ENCODE data around the gene TXNL4A. TPM values are rescaled to one million over a fixed set of nuclear protein-coding genes. Genes with fewer than 3 reads are reported as not detected.

TXNL4A gene
- total RNA-seq, 1 experiment from 2014 or later: 178 TPM

DNA sequence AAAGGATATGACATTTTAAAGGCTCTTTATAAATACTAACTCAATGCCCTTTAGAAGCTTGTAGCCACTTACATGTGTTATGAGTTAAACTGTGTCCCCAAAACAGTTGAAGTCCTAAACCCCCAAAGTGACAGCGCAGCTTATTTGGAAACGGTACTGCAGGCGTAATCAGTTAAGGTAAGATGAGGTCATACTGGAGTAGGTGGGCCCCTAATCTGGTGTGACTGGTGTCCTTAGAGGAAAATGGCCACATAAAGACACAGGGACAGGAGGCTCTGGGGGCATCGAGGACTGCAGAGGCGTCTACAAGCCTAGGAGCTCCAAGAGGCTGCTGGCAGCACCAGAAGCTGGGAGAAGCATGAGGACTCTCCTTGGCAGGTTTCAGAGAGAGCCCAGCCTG lies 8.5 kb downstream of the TXNL4A start:
- Histone ChIP-seq H3K4me2 (ENCODE audit: low read length) (no peak overlapping the region), H3K9ac (ENCODE audit: low read length) (no peak overlapping the region), H3K4me3 (replicated peaks in 1 of 2; ENCODE audit: low read depth in 1 of 2, low read length in 2 of 2) (no peak overlapping the region), H3K4me1 (ENCODE audit: control insufficient read depth in 1 of 2, insufficient read depth in 2 of 2, low read length in 2 of 2) (peaks cover 0 to 17% of the 10 kb centered on the region in 2 experiments; a peak in 2 of 4 replicates), H3K79me2 (ENCODE audit: insufficient read depth, low read length) (peaks cover 100% of the 10 kb centered on the region), H3K27me3 (ENCODE audit: insufficient read depth, low read length) (no peaks in the 10 kb centered on the region), H2AFZ (ENCODE audit: low read depth, low read length, poor library complexity, severe bottlenecking) (no peak overlapping the region), H3K9me3 (ENCODE audit: control insufficient read depth in 1 of 2, insufficient read depth in 1 of 2, low read depth in 1 of 2, low read length in 2 of 2) (no peaks in the 10 kb centered on the region), H4K20me1 (ENCODE audit: insufficient read depth) (peaks cover 80% of the 10 kb centered on the region; the same call in 1 of the 2 replicates), H3K27ac (ENCODE audit: low read depth, low read length) (no peak overlapping the region), H3K36me3 (ENCODE audit: control insufficient read depth in 1 of 2, insufficient read depth in 2 of 2, low read length in 2 of 2) (peaks cover 10 to 29% of the 10 kb centered on the region in 2 experiments; a peak in 3 of 4 replicates), H3K9me2 (ENCODE audit: insufficient read depth) (no peaks in the 10 kb centered on the region)
- ChIA-PET CTCF (no interaction called here), RAD21 (ENCODE audit: low non-redundant PET in 1 of 2, low total read pairs in 2 of 2, uncharacterized antibody in 2 of 2, unreplicated experiment in 2 of 2) (no interaction called here), POLR2A (no interaction called here)
- BruUV-seq (replicated peaks): no TSS peak
- TF ChIP-seq YY1 (IDR thresholded peaks at IDR 0.05; ENCODE audit: extremely low read depth, insufficient replicate concordance, low read depth, low read length) (no peak), EZH2 (IDR thresholded peaks at IDR 0.05) (no peak), RAD21 (IDR thresholded peaks at IDR 0.05; ENCODE audit: low read depth) (no peak)
- TF ChIP-seq, protein P1, sequence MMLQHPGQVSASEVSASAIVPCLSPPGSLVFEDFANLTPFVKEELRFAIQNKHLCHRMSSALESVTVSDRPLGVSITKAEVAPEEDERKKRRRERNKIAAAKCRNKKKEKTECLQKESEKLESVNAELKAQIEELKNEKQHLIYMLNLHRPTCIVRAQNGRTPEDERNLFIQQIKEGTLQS (IDR thresholded peaks at IDR 0.05): no peak
- intact Hi-C loops (cut with micrococcal nuclease): loop anchor here (10.0 kb wide), 1 partner anchor 135 kb away; no protein-coding TSS in a partner anchor
- DNase-seq (ENCODE audit: low read depth, low spot score): no peak
- ATAC-seq: no peak

DNA sequence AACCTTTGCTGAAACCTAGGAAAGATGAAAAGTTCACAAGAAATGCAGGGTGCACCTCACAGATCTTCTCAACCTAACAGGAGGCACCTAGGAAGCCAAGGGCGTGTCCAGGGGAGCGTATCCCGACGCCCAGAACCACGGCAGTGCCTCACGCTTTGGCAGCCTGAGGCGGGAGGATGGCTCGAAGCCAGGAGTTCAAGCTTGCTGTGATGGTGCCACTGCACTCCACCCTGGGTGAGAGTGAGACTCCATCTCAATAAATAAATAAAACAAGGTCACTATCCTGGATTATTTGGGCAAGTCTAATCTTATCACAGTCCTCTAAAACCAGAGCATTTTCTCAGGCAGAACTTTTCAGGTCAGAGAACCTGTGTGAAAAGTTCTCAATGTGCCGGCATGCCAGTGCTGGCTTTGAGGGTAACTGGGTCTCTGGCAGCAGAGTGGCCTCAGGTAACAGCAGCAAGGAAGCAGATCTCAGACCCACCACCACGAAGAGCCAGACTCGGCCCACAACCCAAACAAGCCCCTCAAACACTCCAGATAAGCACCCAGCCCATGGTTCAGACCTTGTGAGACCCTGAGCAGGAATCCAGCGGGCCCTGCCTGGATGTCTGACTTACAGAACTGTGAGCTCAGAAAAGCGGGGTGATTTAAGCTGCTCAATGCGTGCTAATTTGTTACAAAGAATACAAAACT lies 12.2 kb downstream of the TXNL4A start:
- H3K9me3 ChIP-seq (ENCODE audit: control insufficient read depth in 1 of 2, insufficient read depth in 1 of 2, low read depth in 1 of 2, low read length in 2 of 2): no peaks in the 10 kb centered on the region
- DNase-seq (ENCODE audit: low read depth, low spot score): no peak
- no peaks in the 10 kb centered on the region for H3K9me2 ChIP-seq (ENCODE audit: insufficient read depth)
- no peak overlapping the region for H3K4me3 ChIP-seq (replicated peaks in 1 of 2; ENCODE audit: low read depth in 1 of 2, low read length in 2 of 2)
- no peak overlapping the region for H3K9ac ChIP-seq (ENCODE audit: low read length)
- CTCF ChIA-PET: no interaction called here
- H3K27me3 ChIP-seq (ENCODE audit: insufficient read depth, low read length): no peaks in the 10 kb centered on the region
- H4K20me1 ChIP-seq (ENCODE audit: insufficient read depth): peaks cover 60% of the 10 kb centered on the region; the same call in 1 of the 2 replicates
- intact Hi-C loops (cut with micrococcal nuclease): no loop called here
- peaks cover 31 to 49% of the 10 kb centered on the region in 2 experiments for H3K36me3 ChIP-seq (ENCODE audit: control insufficient read depth in 1 of 2, insufficient read depth in 2 of 2, low read length in 2 of 2)
- H3K79me2 ChIP-seq (ENCODE audit: insufficient read depth, low read length): peaks cover 98% of the 10 kb centered on the region
- BruUV-seq (replicated peaks): no TSS peak
- H3K27ac ChIP-seq (ENCODE audit: low read depth, low read length): no peak overlapping the region
- RAD21 ChIA-PET (ENCODE audit: low non-redundant PET in 1 of 2, low total read pairs in 2 of 2, uncharacterized antibody in 2 of 2, unreplicated experiment in 2 of 2): no interaction called here
- ATAC-seq: no peak
- H2AFZ ChIP-seq (ENCODE audit: low read depth, low read length, poor library complexity, severe bottlenecking): no peak overlapping the region
- H3K4me2 ChIP-seq (ENCODE audit: low read length): no peak overlapping the region
- H3K4me1 ChIP-seq (ENCODE audit: control insufficient read depth in 1 of 2, insufficient read depth in 2 of 2, low read length in 2 of 2): no peaks in the 10 kb centered on the region
- POLR2A ChIA-PET: no interaction called here
- no peak for TF ChIP-seq EZH2phosphoT487 (IDR thresholded peaks at IDR 0.05; ENCODE audit: borderline replicate concordance)
- TF ChIP-seq SP1 (IDR thresholded peaks at IDR 0.05; ENCODE audit: low read depth): no peak
- no peak for TF ChIP-seq JUND (IDR thresholded peaks at IDR 0.05)
- TF ChIP-seq, protein P2, sequence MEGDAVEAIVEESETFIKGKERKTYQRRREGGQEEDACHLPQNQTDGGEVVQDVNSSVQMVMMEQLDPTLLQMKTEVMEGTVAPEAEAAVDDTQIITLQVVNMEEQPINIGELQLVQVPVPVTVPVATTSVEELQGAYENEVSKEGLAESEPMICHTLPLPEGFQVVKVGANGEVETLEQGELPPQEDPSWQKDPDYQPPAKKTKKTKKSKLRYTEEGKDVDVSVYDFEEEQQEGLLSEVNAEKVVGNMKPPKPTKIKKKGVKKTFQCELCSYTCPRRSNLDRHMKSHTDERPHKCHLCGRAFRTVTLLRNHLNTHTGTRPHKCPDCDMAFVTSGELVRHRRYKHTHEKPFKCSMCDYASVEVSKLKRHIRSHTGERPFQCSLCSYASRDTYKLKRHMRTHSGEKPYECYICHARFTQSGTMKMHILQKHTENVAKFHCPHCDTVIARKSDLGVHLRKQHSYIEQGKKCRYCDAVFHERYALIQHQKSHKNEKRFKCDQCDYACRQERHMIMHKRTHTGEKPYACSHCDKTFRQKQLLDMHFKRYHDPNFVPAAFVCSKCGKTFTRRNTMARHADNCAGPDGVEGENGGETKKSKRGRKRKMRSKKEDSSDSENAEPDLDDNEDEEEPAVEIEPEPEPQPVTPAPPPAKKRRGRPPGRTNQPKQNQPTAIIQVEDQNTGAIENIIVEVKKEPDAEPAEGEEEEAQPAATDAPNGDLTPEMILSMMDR (IDR thresholded peaks at IDR 0.05 in 2 of 3, conservative IDR thresholded peaks at IDR 0.05 in 1 of 3; ENCODE audit: borderline replicate concordance in 1 of 3, insufficient read depth in 1 of 3, low read depth in 2 of 3, low read length in 2 of 3): no peak
- TF ChIP-seq, protein P3, sequence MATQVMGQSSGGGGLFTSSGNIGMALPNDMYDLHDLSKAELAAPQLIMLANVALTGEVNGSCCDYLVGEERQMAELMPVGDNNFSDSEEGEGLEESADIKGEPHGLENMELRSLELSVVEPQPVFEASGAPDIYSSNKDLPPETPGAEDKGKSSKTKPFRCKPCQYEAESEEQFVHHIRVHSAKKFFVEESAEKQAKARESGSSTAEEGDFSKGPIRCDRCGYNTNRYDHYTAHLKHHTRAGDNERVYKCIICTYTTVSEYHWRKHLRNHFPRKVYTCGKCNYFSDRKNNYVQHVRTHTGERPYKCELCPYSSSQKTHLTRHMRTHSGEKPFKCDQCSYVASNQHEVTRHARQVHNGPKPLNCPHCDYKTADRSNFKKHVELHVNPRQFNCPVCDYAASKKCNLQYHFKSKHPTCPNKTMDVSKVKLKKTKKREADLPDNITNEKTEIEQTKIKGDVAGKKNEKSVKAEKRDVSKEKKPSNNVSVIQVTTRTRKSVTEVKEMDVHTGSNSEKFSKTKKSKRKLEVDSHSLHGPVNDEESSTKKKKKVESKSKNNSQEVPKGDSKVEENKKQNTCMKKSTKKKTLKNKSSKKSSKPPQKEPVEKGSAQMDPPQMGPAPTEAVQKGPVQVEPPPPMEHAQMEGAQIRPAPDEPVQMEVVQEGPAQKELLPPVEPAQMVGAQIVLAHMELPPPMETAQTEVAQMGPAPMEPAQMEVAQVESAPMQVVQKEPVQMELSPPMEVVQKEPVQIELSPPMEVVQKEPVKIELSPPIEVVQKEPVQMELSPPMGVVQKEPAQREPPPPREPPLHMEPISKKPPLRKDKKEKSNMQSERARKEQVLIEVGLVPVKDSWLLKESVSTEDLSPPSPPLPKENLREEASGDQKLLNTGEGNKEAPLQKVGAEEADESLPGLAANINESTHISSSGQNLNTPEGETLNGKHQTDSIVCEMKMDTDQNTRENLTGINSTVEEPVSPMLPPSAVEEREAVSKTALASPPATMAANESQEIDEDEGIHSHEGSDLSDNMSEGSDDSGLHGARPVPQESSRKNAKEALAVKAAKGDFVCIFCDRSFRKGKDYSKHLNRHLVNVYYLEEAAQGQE (IDR thresholded peaks at IDR 0.05; ENCODE audit: low read depth): no peak
- no peak for TF ChIP-seq RAD21 (IDR thresholded peaks at IDR 0.05; ENCODE audit: low read depth)
- TF ChIP-seq SRF (IDR thresholded peaks at IDR 0.05; ENCODE audit: low read depth): no peak
- TF ChIP-seq POLR2AphosphoS5 (IDR thresholded peaks at IDR 0.05; ENCODE audit: low read depth, low read length): no peak
- TF ChIP-seq, protein P4, sequence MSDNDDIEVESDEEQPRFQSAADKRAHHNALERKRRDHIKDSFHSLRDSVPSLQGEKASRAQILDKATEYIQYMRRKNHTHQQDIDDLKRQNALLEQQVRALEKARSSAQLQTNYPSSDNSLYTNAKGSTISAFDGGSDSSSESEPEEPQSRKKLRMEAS (IDR thresholded peaks at IDR 0.05): no peak
- no peak for TF ChIP-seq CEBPB (IDR thresholded peaks at IDR 0.05; ENCODE audit: low read depth)
- no peak for TF ChIP-seq YY1 (IDR thresholded peaks at IDR 0.05; ENCODE audit: extremely low read depth, insufficient replicate concordance, low read depth, low read length)
- TF ChIP-seq POLR2A (IDR thresholded peaks at IDR 0.05; ENCODE audit: borderline replicate concordance, extremely low read depth, insufficient read depth, insufficient read length): no peak
- no peak for TF ChIP-seq CBX3 (IDR thresholded peaks at IDR 0.05; ENCODE audit: low read depth)
